Naive B cell (primary cell): Measurements from ENCODE around the gene ITPRIPL1. TPM values are rescaled to one million over a fixed set of nuclear protein-coding genes. Genes with fewer than 3 reads are reported as not detected.
A peak's percentile ranks its signal among the peaks of the same experiment; 100 is the strongest.

Experiments used
- ATAC-seq, 2 donors: fragments of 150-1000 bp; cut with Tn5 transposase; 2 replicates each; pipeline ENCODE4 v1.10.0; 2021; ENCODE audit warnings: low read depth in 2 of 2, mild to moderate bottlenecking in 2 of 2, moderate library complexity in 2 of 2
- DNase-seq: peaks from one replicate; pipeline ENCODE4 v3.0.0; 2022
- H3K27ac Mint-ChIP-seq, 6 donors: one replicate each; pipeline ENCODE4 v1.8.0; 2020 to 2022; ENCODE audit warnings: mild to moderate bottlenecking in 6 of 6, mixed read lengths in 6 of 6, moderate library complexity in 5 of 6, inconsistent platforms in 2 of 6
- H3K27me3 Mint-ChIP-seq, 3 donors: one replicate each; pipeline ENCODE4 v1.8.0; 2021 to 2022; ENCODE audit warnings: mixed read lengths in 3 of 3, mild to moderate bottlenecking in 1 of 3
- H3K36me3 Mint-ChIP-seq, 2 donors: one replicate each; pipeline ENCODE4 v1.8.0; 2020 to 2022; ENCODE audit warnings: mixed read lengths in 2 of 2, inconsistent platforms in 1 of 2, mild to moderate bottlenecking in 1 of 2
- H3K4me1 Mint-ChIP-seq, 3 donors: one replicate each; pipeline ENCODE4 v1.8.0; 2020 to 2022; ENCODE audit warnings: mixed read lengths in 3 of 3, inconsistent platforms in 1 of 3, mild to moderate bottlenecking in 1 of 3, moderate library complexity in 1 of 3
- H3K4me3 Mint-ChIP-seq, 8 donors: one replicate each; pipeline ENCODE4 v1.8.0; 2020 to 2022; ENCODE audit warnings: mild to moderate bottlenecking in 8 of 8, mixed read lengths in 8 of 8, moderate library complexity in 8 of 8, inconsistent platforms in 2 of 8
- H3K9me3 Mint-ChIP-seq, 7 donors: one replicate each; pipeline ENCODE4 v1.8.0; 2020 to 2022; ENCODE audit warnings: mixed read lengths in 7 of 7, mild to moderate bottlenecking in 5 of 7, inconsistent platforms in 2 of 7, moderate library complexity in 1 of 7
- polyA plus RNA-seq, 6 donors: library from polyadenylated mRNA; unstranded; fragments of 300-500 nt; fragmentation: Illumina TruSeq; gene quantifications; one replicate each; pipeline ENCODE4 v1.2.3, GENCODE V29; 2021; ENCODE audit warnings: low read depth in 6 of 6

ITPRIPL1 gene
- polyA plus RNA-seq, 6 donors from 2014 or later = 0.78 to 3.9 (median 1.5) TPM

DNA sequence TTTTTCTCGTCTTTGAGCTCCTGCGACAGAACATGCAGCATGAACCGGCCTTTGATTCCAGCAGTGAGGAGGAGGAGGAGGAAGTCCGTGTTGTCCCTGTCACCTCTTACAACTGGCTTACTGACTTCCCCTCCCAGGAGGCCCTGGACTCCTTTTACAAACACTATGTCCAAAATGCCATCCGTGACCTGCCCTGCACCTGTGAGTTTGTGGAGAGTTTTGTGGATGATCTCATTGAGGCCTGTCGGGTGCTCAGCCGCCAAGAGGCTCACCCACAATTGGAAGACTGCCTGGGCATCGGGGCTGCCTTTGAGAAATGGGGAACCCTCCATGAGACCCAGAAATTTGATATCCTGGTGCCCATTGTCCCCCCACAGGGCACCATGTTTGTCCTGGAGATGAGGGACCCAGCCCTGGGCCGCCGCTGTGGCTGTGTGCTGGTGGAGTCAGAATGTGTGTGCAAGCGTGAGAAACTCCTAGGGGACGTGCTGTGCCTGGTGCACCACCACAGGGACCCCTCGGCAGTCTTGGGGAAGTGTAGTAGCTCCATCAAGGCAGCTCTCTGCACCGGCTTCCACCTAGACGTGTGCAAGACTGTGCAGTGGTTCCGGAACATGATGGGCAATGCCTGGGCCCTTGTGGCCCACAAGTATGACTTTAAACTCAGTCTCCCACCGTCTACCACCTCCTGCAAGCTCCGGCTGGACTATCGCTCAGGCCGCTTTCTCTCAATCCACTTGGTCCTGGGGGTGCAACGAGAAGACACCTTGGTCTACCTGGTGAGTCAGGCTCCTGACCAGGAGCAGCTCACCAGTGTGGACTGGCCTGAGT lies 2.1 kb downstream of the ITPRIPL1 start:
- Mint-ChIP-seq H3K9me3 (no peaks in the 10 kb centered on the region), H3K4me1 (peaks cover 20 to 32% (median 28%) of the 10 kb centered on the region in 3 donors), H3K36me3 (no peaks in the 10 kb centered on the region), H3K4me3 (peak overlapping the region in 4 of 8 donors; percentile 20 to 81 (median 42)), H3K27ac (peak overlapping the region in 1 of 6 donors; percentile 6), H3K27me3 (no peaks in the 10 kb centered on the region)
- DNase-seq (no peak), ATAC-seq (no peak)

DNA sequence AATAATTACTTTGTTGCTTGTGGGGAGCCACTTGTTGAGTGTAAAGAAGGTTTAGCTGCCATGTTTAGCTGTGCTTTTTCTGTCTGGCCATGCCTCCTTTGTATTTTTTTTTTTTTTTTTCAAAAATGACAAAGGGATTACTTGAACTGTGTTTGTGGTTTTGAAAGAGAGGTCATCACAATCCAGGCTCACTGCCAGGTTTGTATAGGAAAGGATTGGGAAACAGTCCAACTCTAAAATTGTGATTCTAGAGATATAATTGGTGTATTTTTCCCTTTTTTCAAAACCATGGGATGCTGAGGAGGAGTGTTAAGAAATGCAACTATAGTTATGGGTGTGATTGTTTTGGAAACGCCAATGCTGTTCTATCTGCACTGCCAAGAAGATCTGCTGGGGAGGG lies 4.3 kb downstream of the ITPRIPL1 start:
- ATAC-seq = no peak
- no peaks in the 10 kb centered on the region for H3K27me3 Mint-ChIP-seq
- DNase-seq = no peak
- H3K9me3 Mint-ChIP-seq = no peaks in the 10 kb centered on the region
- H3K4me3 Mint-ChIP-seq = no peak overlapping the region
- no peak overlapping the region for H3K27ac Mint-ChIP-seq
- H3K36me3 Mint-ChIP-seq = no peaks in the 10 kb centered on the region
- H3K4me1 Mint-ChIP-seq = peaks cover 23 to 35% (median 29%) of the 10 kb centered on the region in 3 donors

DNA sequence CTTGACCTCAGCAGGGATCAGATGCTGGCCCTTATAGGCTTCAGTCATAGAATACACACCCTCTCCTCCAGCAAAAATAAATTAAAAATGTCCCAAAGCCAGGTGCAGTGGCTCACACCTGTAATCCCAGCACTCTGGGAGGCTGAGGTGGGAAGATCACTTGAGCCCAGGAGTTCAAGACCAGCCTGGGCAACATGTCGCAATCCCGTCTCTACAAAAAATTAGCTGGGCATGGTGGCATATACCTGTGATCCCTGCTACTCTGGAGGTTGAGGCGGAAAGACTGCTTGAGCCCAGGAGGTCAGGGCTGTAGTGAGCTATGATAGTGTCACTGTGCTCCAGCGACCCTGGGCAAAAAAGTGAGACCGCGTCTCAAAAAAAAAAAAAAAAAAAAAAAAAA lies 4.8 kb downstream of the ITPRIPL1 start:
- Mint-ChIP-seq H3K27me3 (no peaks in the 10 kb centered on the region), H3K27ac (no peak overlapping the region), H3K4me1 (peaks cover 23 to 35% (median 28%) of the 10 kb centered on the region in 3 donors), H3K4me3 (no peak overlapping the region), H3K36me3 (no peaks in the 10 kb centered on the region), H3K9me3 (no peaks in the 10 kb centered on the region)
- ATAC-seq (no peak), DNase-seq (no peak)

DNA sequence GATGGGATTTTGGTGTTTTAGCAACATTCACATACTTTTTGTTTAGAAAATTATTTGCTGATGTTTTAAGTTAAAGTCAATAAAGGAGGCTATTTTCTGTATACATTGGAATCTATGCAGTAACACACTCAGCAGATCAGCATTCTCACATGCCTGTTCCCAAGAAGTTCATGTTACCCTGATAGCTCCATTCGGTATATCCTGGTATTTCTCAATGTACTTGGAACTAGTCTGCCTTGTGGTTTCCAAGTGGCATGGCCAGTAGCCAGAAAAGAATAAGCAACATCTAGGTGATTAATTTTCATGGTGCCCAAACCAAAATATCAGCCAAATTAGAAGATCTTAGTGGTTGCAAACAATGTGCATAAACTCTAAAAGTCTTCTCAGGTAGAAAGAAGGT lies 5.3 kb downstream of the ITPRIPL1 start:
- H3K4me3 Mint-ChIP-seq = no peak overlapping the region
- DNase-seq (no peak), ATAC-seq (no peak)
- H3K27me3 Mint-ChIP-seq = no peaks in the 10 kb centered on the region
- H3K36me3 Mint-ChIP-seq = no peaks in the 10 kb centered on the region
- peaks cover 22 to 34% (median 30%) of the 10 kb centered on the region in 3 donors for H3K4me1 Mint-ChIP-seq
- no peaks in the 10 kb centered on the region for H3K9me3 Mint-ChIP-seq
- no peak overlapping the region for H3K27ac Mint-ChIP-seq

DNA sequence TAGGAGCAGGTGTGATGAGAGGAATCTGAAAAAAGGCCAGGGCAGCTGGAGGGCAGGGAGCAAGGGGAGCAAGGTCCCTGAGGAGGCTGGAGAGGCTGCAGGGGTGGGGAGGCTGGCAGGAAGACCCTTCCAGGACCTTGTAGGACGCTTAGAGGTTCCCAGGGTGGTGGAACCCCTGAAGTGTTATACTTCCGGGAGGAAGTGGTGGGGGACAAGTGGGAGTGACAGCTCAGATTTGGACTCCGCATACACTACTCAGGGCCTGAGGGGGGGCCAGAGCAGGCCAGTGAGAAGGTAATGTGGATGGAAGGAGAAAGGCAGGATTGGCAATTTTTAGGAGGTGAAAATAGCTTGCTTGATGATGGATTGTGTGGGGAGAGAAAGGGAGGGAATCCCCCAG lies 8.6 kb downstream of the ITPRIPL1 start:
- Mint-ChIP-seq H3K27ac (peak overlapping the region in 4 of 6 donors; percentile 18 to 90 (median 64)), H3K4me1 (peaks cover 24 to 28% (median 25%) of the 10 kb centered on the region in 3 donors), H3K36me3 (no peaks in the 10 kb centered on the region), H3K4me3 (peak overlapping the region in 6 of 8 donors; percentile 74 to 96 (median 84)), H3K9me3 (no peaks in the 10 kb centered on the region), H3K27me3 (no peaks in the 10 kb centered on the region)
- no peak for DNase-seq
- ATAC-seq = no peak

DNA sequence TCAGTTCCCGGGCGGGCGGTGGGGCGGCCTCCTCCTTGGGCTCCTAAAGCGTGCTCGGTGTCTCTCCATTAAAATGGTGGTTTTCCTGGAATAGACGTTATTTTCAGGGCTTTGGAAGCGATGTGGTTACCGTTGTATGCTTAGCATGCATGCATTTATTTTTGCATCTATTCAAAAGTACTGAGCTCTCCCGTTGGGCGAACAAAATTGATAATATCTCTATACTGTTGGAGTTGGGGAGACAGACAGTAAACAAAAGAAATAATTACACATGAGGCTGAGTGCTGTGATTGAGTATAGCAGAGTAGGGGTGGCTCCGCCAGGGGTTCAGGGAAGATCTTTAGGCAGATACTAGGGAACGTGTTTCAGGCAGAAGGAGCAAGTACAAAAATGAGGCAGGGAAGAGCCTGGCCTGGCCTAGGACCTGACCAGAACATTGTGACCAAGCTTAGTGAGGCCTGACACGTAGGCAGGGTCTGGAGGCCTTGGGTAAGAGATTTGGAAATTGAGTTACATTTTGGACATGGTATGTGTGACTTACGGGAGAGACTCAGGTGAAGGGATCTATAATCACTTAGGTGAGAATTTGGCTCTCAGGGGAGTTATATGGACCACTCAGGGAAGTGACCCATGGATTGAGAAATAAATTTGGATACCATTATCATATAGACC lies 11.1 kb downstream of the ITPRIPL1 start:
- Mint-ChIP-seq H3K36me3 (no peaks in the 10 kb centered on the region), H3K4me3 (peak overlapping the region; percentile 77 to 96 (median 88)), H3K27me3 (no peaks in the 10 kb centered on the region), H3K4me1 (peaks cover 24 to 28% (median 25%) of the 10 kb centered on the region in 3 donors), H3K27ac (peak overlapping the region; percentile 48 to 97 (median 79)), H3K9me3 (no peaks in the 10 kb centered on the region)
- DNase-seq = no peak
- ATAC-seq = no peak

DNA sequence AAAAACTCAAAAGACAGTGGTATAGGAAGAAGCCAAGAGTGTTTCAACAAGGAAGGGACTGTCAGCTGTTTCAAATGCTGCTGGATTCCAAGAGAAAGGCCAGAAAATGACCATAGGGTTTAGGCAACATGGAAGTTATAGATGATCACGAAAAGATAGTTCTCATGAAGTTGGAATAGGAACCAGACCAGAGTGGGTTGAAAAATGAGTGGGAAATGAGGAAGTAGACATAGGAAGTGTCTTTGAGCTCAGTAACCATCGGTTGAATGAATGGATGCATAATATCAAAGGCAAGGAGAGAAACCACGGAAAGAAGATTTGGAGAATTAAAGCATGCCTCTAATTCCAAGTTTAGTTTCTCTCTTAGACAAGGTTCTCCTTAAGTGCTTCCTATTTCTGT lies 11.8 kb downstream of the ITPRIPL1 start:
- Mint-ChIP-seq H3K27me3 (no peaks in the 10 kb centered on the region), H3K4me1 (peaks cover 24 to 28% (median 25%) of the 10 kb centered on the region in 3 donors), H3K9me3 (no peaks in the 10 kb centered on the region), H3K27ac (peak overlapping the region in 4 of 6 donors; percentile 12 to 86 (median 58)), H3K4me3 (peak overlapping the region in 4 of 8 donors; percentile 80 to 94 (median 88)), H3K36me3 (no peaks in the 10 kb centered on the region)
- no peak for DNase-seq
- no peak for ATAC-seq

DNA sequence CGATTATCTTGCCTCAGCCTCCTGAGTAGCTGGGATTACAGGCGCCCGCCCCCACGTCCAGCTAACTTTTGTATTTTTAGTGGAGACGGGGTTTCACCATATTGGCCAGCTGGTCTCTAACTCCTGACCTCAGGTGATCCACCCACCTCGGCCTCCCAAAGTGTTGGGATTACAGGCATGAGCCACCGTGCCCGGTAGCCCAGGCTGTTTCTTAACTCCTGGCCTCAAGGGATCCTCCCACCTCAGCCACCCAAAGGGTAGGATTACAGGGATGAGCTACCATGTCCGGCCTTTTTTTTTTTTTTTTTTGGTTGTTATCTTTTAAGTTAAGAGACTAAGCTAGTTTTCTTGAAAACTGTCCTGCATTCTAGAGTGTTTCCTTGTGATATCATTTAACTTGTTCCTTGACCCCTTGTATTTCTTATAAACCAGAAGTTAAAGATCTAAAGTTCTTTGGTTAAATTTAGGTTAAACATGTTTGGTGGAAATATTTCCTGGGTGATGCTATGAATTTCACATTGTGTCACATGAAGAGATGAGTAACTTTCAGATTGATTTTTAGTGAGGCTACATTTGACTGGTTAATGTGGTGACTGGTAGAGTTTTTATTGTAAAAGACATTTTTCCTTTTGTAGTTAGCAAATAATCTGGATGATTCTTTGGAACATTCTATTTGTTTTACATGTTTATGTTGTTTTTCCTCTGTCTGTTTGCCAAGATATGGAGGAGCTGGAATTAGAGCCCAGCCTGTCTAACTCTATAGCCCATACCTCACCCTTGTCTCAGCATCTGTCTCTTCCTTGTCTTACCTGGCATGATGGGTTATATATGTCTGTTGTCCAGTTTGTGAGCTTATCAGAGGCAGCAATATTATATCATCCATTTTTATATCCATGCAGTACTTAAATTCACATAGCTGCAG lies 15.6 kb downstream of the ITPRIPL1 start:
- Mint-ChIP-seq H3K27me3 (no peaks in the 10 kb centered on the region), H3K4me1 (peaks cover 10 to 12% (median 12%) of the 10 kb centered on the region in 3 donors), H3K27ac (peak overlapping the region in 1 of 6 donors; percentile 13), H3K9me3 (no peaks in the 10 kb centered on the region), H3K4me3 (no peak overlapping the region), H3K36me3 (no peaks in the 10 kb centered on the region)
- ATAC-seq (no peak), DNase-seq (no peak)

DNA sequence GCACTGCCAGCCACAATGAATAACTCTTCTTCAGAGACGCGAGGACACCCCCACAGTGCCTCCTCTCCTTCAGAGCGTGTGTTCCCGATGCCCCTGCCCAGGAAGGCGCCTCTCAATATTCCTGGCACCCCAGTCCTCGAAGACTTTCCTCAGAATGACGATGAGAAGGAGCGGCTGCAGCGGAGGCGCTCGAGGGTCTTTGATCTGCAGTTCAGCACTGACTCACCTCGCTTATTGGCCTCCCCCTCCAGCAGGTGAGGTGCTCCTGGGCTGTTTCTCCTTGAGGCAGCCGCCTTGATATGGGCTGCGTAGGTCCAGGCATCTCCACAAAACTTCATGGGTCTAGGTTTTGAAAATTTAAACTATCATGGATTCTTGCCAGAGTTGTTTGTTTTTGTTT lies 16.5 kb downstream of the ITPRIPL1 start:
- H3K27me3 Mint-ChIP-seq = no peaks in the 10 kb centered on the region
- no peaks in the 10 kb centered on the region for H3K36me3 Mint-ChIP-seq
- no peak for ATAC-seq
- H3K9me3 Mint-ChIP-seq = no peaks in the 10 kb centered on the region
- no peak for DNase-seq
- H3K4me3 Mint-ChIP-seq = no peak overlapping the region
- H3K4me1 Mint-ChIP-seq = peaks cover 3 to 4% (median 4%) of the 10 kb centered on the region in 3 donors
- H3K27ac Mint-ChIP-seq = peak overlapping the region in 1 of 6 donors; percentile 27

DNA sequence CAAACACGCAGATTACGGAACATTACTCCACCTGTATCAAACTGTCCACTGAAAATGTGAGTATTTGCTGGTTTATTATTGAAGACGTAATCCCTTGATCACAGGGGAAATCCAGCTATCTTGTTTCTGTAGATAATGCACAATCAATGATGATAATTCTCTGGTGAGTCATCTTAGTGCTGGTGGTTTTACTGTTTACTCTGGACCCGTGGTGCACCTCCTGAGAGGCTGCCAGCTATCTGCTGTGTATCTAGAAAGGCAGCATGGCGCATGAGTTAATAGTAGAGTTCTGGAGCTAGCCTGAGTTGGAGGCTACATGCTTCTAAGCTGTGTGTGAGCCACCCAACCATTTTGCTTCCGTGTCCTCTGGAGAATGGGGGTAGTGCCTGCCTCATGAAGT lies 17.0 kb downstream of the ITPRIPL1 start:
- H3K36me3 Mint-ChIP-seq = no peaks in the 10 kb centered on the region
- no peaks in the 10 kb centered on the region for H3K27me3 Mint-ChIP-seq
- H3K4me3 Mint-ChIP-seq = no peak overlapping the region
- no peak for ATAC-seq
- no peak for DNase-seq
- no peaks in the 10 kb centered on the region for H3K9me3 Mint-ChIP-seq
- peaks cover 0 to 3% (median 0%) of the 10 kb centered on the region in 3 donors for H3K4me1 Mint-ChIP-seq
- H3K27ac Mint-ChIP-seq = no peak overlapping the region

DNA sequence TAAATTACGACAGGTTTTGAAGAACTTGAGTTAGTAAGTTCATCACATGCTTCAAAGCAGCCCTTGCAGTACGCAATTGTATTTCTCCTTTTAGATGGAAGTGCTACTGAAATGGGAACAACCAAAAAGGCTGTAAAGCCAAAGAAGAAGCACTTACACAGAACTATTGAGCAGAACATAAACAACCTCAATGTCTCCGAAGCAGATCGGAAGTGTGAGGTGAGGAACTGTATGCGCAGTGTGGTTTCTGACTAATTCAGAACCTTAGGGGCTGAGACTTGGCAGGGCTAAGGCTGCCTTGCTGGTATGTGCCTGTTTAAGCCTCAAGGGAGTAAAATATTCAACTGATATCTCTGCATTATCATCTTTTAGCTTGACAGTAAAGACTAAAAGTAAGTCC lies 18.9 kb downstream of the ITPRIPL1 start:
- no peak for DNase-seq
- no peaks in the 10 kb centered on the region for H3K36me3 Mint-ChIP-seq
- peak; percentile 91 to 96 for ATAC-seq
- H3K27ac Mint-ChIP-seq = peak overlapping the region in 2 of 6 donors; percentile 60 to 61
- H3K4me3 Mint-ChIP-seq = no peak overlapping the region
- no peaks in the 10 kb centered on the region for H3K27me3 Mint-ChIP-seq
- H3K4me1 Mint-ChIP-seq = peaks cover 0 to 3% (median 0%) of the 10 kb centered on the region in 3 donors
- peaks cover 0 to 2% (median 0%) of the 10 kb centered on the region in 7 donors for H3K9me3 Mint-ChIP-seq

DNA sequence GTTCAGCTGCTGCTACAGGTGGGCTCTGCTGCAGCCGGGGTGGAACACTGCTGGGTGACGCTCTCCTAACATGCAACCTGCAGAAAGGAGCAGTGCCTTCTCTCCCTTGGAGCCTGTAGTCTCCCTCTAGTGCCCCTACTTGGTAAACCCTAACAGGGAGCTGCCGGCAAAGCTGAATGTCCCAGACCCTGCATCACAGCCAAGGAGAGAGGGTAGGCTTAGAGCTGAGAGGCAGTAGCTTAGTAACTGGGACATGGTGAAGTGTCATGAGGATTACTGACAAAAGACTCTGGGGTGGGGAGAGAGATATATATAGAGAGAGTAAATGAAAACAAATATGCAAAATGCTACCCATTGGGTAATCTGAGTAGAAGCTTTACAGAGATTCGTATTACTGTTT lies 20.3 kb downstream of the ITPRIPL1 start:
- ATAC-seq = no peak
- Mint-ChIP-seq H3K9me3 (peaks cover 0 to 2% (median 0%) of the 10 kb centered on the region in 7 donors), H3K27ac (peak overlapping the region in 4 of 6 donors; percentile 8 to 68 (median 46)), H3K27me3 (no peaks in the 10 kb centered on the region), H3K36me3 (no peaks in the 10 kb centered on the region), H3K4me3 (no peak overlapping the region), H3K4me1 (peaks cover 0 to 3% (median 0%) of the 10 kb centered on the region in 3 donors)
- no peak for DNase-seq
